ENCODE data around the gene RLIM.
"Not testable (repeated sequence)": the region's sequence is repeated elsewhere in the genome, so short reads cannot be mapped to it uniquely, and the experiment has no call there.

Gene RLIM

GRCh38 chrX:74614093-74614909, at the start of gene RLIM:
Gene RLIM (minus strand): TSS chrX:74614624. CDS start chrX:74595977, 18,647 bp downstream.
- no peaks in the 10 kb centered on the region for H3K9me3 ChIP-seq (ENCODE audit: control insufficient read depth, insufficient read depth, low read length)
- H3K27ac ChIP-seq (ENCODE audit: low read length), result no peak within 1 kb of the TSS
- H3K4me1 ChIP-seq (ENCODE audit: control insufficient read depth, insufficient read depth, low read length), result no peaks in the 10 kb centered on the region
- H3K36me3 ChIP-seq (ENCODE audit: control insufficient read depth, insufficient read depth, low read length), result no peaks in the 10 kb centered on the region
- WGBS (ENCODE audit: insufficient coverage, insufficient read length), result no CpG with 5 or more reads among the region's 66 CpGs
- H3K27me3 ChIP-seq (ENCODE audit: control insufficient read depth, insufficient read depth, low read length), result no peaks in the 10 kb centered on the region
- H3K4me3 ChIP-seq (ENCODE audit: low read length), result peak within 1 kb of the TSS; percentile 98; the same call in 1 of the 2 replicates
- DNase-seq (ENCODE audit: low read depth, low spot score), result peak; percentile 58

GRCh38 chrX:74656079-74656745, 41.8 kb upstream of the RLIM start:
- Histone ChIP-seq H3K4me1 (ENCODE audit: control insufficient read depth, insufficient read depth, low read length) (no peaks in the 10 kb centered on the region), H3K4me3 (ENCODE audit: low read length) (no peak overlapping the region), H3K27ac (ENCODE audit: low read length) (no peak overlapping the region), H3K9me3 (ENCODE audit: control insufficient read depth, insufficient read depth, low read length) (no peaks in the 10 kb centered on the region), H3K27me3 (ENCODE audit: control insufficient read depth, insufficient read depth, low read length) (no peaks in the 10 kb centered on the region), H3K36me3 (ENCODE audit: control insufficient read depth, insufficient read depth, low read length) (no peaks in the 10 kb centered on the region)
- WGBS (ENCODE audit: insufficient coverage, insufficient read length), result no CpG with 5 or more reads among the region's 6 CpGs
- DNase-seq (ENCODE audit: low read depth, low spot score), result no peak

GRCh38 chrX:74654953-74655352, 40.5 kb upstream of the RLIM start:
- H3K27ac ChIP-seq (ENCODE audit: low read length); H3K4me3 ChIP-seq (ENCODE audit: low read length); H3K36me3 ChIP-seq (ENCODE audit: control insufficient read depth, insufficient read depth, low read length); H3K4me1 ChIP-seq (ENCODE audit: control insufficient read depth, insufficient read depth, low read length); H3K9me3 ChIP-seq (ENCODE audit: control insufficient read depth, insufficient read depth, low read length); H3K27me3 ChIP-seq (ENCODE audit: control insufficient read depth, insufficient read depth, low read length); DNase-seq (ENCODE audit: low read depth, low spot score): not testable (repeated sequence)
- WGBS (ENCODE audit: insufficient coverage, insufficient read length), result no CpG with 5 or more reads among the region's 4 CpGs

GRCh38 chrX:74636749-74637314, 22.4 kb upstream of the RLIM start:
- no peaks in the 10 kb centered on the region for H3K9me3 ChIP-seq (ENCODE audit: control insufficient read depth, insufficient read depth, low read length)
- H3K27me3 ChIP-seq (ENCODE audit: control insufficient read depth, insufficient read depth, low read length), result no peaks in the 10 kb centered on the region
- H3K36me3 ChIP-seq (ENCODE audit: control insufficient read depth, insufficient read depth, low read length), result no peaks in the 10 kb centered on the region
- no peak overlapping the region for H3K27ac ChIP-seq (ENCODE audit: low read length)
- DNase-seq (ENCODE audit: low read depth, low spot score), result no peak
- WGBS (ENCODE audit: insufficient coverage, insufficient read length), result no CpG with 5 or more reads among the region's 9 CpGs
- no peaks in the 10 kb centered on the region for H3K4me1 ChIP-seq (ENCODE audit: control insufficient read depth, insufficient read depth, low read length)
- no peak overlapping the region for H3K4me3 ChIP-seq (ENCODE audit: low read length)

- Histone ChIP-seq H3K36me3 (ENCODE audit: control insufficient read depth, insufficient read depth, low read length) (no peaks in the 10 kb centered on the region), H3K9me3 (ENCODE audit: control insufficient read depth, insufficient read depth, low read length) (no peaks in the 10 kb centered on the region), H3K27ac (ENCODE audit: low read length) (no peak overlapping the region), H3K27me3 (ENCODE audit: control insufficient read depth, insufficient read depth, low read length) (no peaks in the 10 kb centered on the region), H3K4me3 (ENCODE audit: low read length) (peak overlapping the region; percentile 98; the same call in 1 of the 2 replicates), H3K4me1 (ENCODE audit: control insufficient read depth, insufficient read depth, low read length) (no peaks in the 10 kb centered on the region)
- WGBS (ENCODE audit: insufficient coverage, insufficient read length), result no CpG with 5 or more reads among the region's 15 CpGs
- DNase-seq (ENCODE audit: low read depth, low spot score), result no peak
Measured at GRCh38 chrX:74613370-74614092, 893 bp downstream of the RLIM start.

GRCh38 chrX:74606799-74607198, 7.6 kb downstream of the RLIM start:
- WGBS (ENCODE audit: insufficient coverage, insufficient read length), result no CpG with 5 or more reads among the region's 12 CpGs
- Histone ChIP-seq H3K4me3 (ENCODE audit: low read length) (no peak overlapping the region), H3K4me1 (ENCODE audit: control insufficient read depth, insufficient read depth, low read length) (no peaks in the 10 kb centered on the region), H3K9me3 (ENCODE audit: control insufficient read depth, insufficient read depth, low read length) (no peaks in the 10 kb centered on the region), H3K27ac (ENCODE audit: low read length) (no peak overlapping the region), H3K27me3 (ENCODE audit: control insufficient read depth, insufficient read depth, low read length) (no peaks in the 10 kb centered on the region), H3K36me3 (ENCODE audit: control insufficient read depth, insufficient read depth, low read length) (no peaks in the 10 kb centered on the region)
- no peak for DNase-seq (ENCODE audit: low read depth, low spot score)

- no peaks in the 10 kb centered on the region for H3K4me1 ChIP-seq (ENCODE audit: control insufficient read depth, insufficient read depth, low read length)
- DNase-seq (ENCODE audit: low read depth, low spot score), result no peak
- no peak overlapping the region for H3K4me3 ChIP-seq (ENCODE audit: low read length)
- no peaks in the 10 kb centered on the region for H3K36me3 ChIP-seq (ENCODE audit: control insufficient read depth, insufficient read depth, low read length)
- H3K27ac ChIP-seq (ENCODE audit: low read length), result no peak overlapping the region
- no peaks in the 10 kb centered on the region for H3K9me3 ChIP-seq (ENCODE audit: control insufficient read depth, insufficient read depth, low read length)
- H3K27me3 ChIP-seq (ENCODE audit: control insufficient read depth, insufficient read depth, low read length), result no peaks in the 10 kb centered on the region
Measured at GRCh38 chrX:74606342-74606741, 8.1 kb downstream of the RLIM start.

- no peaks in the 10 kb centered on the region for H3K27me3 ChIP-seq (ENCODE audit: control insufficient read depth, insufficient read depth, low read length)
- no peaks in the 10 kb centered on the region for H3K36me3 ChIP-seq (ENCODE audit: control insufficient read depth, insufficient read depth, low read length)
- no peak for DNase-seq (ENCODE audit: low read depth, low spot score)
- no CpG with 5 or more reads among the region's 2 CpGs for WGBS (ENCODE audit: insufficient coverage, insufficient read length)
- no peaks in the 10 kb centered on the region for H3K9me3 ChIP-seq (ENCODE audit: control insufficient read depth, insufficient read depth, low read length)
- H3K4me3 ChIP-seq (ENCODE audit: low read length), result no peak overlapping the region
- H3K27ac ChIP-seq (ENCODE audit: low read length), result no peak overlapping the region
- H3K4me1 ChIP-seq (ENCODE audit: control insufficient read depth, insufficient read depth, low read length), result no peaks in the 10 kb centered on the region
Measured at GRCh38 chrX:74603040-74603439, 11.4 kb downstream of the RLIM start.

- H3K36me3 ChIP-seq (ENCODE audit: control insufficient read depth, insufficient read depth, low read length), result no peaks in the 10 kb centered on the region
- H3K9me3 ChIP-seq (ENCODE audit: control insufficient read depth, insufficient read depth, low read length), result no peaks in the 10 kb centered on the region
- no CpG with 5 or more reads among the region's 8 CpGs for WGBS (ENCODE audit: insufficient coverage, insufficient read length)
- H3K27ac ChIP-seq (ENCODE audit: low read length), result no peak overlapping the region
- no peak overlapping the region for H3K4me3 ChIP-seq (ENCODE audit: low read length)
- no peak for DNase-seq (ENCODE audit: low read depth, low spot score)
- H3K27me3 ChIP-seq (ENCODE audit: control insufficient read depth, insufficient read depth, low read length), result no peaks in the 10 kb centered on the region
- no peaks in the 10 kb centered on the region for H3K4me1 ChIP-seq (ENCODE audit: control insufficient read depth, insufficient read depth, low read length)
Measured at GRCh38 chrX:74602142-74602541, 12.3 kb downstream of the RLIM start.

GRCh38 chrX:74593593-74593992, 20.8 kb downstream of the RLIM start:
- WGBS (ENCODE audit: insufficient coverage, insufficient read length), result no CpG with 5 or more reads among the region's 2 CpGs

More at GRCh38 chrX:74593593-74593992, 20.8 kb downstream of the RLIM start:
- no peak for DNase-seq (ENCODE audit: low read depth, low spot score)
- no peaks in the 10 kb centered on the region for H3K27me3 ChIP-seq (ENCODE audit: control insufficient read depth, insufficient read depth, low read length)
- no peak overlapping the region for H3K4me3 ChIP-seq (ENCODE audit: low read length)
- no peak overlapping the region for H3K27ac ChIP-seq (ENCODE audit: low read length)
- H3K9me3 ChIP-seq (ENCODE audit: control insufficient read depth, insufficient read depth, low read length), result no peaks in the 10 kb centered on the region
- H3K4me1 ChIP-seq (ENCODE audit: control insufficient read depth, insufficient read depth, low read length), result no peaks in the 10 kb centered on the region
- H3K36me3 ChIP-seq (ENCODE audit: control insufficient read depth, insufficient read depth, low read length), result peaks cover 3% of the 10 kb centered on the region; the same call in 1 of the 2 replicates
